Measurements from ENCODE around the gene SNRNP25. TPM values are rescaled to one million over a fixed set of nuclear protein-coding genes. Genes with fewer than 3 reads are reported as not detected.
A peak's percentile ranks its signal among the peaks of the same experiment; 100 is the strongest.

SNRNP25 gene
- total RNA-seq, 2 donors from 2014 or later = 22.9 to 40.8 TPM

GRCh38 chr16:100989-101388 lies 47.4 kb downstream of the SNRNP25 start:
- Histone ChIP-seq H3K9me3 (no peaks in the 10 kb centered on the region), H3K27ac (no peak overlapping the region), H3K27me3 (replicated peaks; ENCODE audit: insufficient read depth) (no peaks in the 10 kb centered on the region), H3K36me3 (no peaks in the 10 kb centered on the region), H3K4me1 (replicated peaks) (no peaks in the 10 kb centered on the region), H3K4me3 (no peak overlapping the region)
- intact Hi-C loops (cut with DNase I) = no loop called here
- no peak for DNase-seq (ENCODE audit: low spot score)
- TF ChIP-seq POLR2A (IDR thresholded peaks at IDR 0.05) (no peak), POLR2AphosphoS5 (IDR thresholded peaks at IDR 0.05) (no peak)
- TF ChIP-seq, protein P1, sequence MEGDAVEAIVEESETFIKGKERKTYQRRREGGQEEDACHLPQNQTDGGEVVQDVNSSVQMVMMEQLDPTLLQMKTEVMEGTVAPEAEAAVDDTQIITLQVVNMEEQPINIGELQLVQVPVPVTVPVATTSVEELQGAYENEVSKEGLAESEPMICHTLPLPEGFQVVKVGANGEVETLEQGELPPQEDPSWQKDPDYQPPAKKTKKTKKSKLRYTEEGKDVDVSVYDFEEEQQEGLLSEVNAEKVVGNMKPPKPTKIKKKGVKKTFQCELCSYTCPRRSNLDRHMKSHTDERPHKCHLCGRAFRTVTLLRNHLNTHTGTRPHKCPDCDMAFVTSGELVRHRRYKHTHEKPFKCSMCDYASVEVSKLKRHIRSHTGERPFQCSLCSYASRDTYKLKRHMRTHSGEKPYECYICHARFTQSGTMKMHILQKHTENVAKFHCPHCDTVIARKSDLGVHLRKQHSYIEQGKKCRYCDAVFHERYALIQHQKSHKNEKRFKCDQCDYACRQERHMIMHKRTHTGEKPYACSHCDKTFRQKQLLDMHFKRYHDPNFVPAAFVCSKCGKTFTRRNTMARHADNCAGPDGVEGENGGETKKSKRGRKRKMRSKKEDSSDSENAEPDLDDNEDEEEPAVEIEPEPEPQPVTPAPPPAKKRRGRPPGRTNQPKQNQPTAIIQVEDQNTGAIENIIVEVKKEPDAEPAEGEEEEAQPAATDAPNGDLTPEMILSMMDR (IDR thresholded peaks at IDR 0.05) = no peak
- WGBS = 74% methylated on average over 5 of the region's 5 CpGs

DNA sequence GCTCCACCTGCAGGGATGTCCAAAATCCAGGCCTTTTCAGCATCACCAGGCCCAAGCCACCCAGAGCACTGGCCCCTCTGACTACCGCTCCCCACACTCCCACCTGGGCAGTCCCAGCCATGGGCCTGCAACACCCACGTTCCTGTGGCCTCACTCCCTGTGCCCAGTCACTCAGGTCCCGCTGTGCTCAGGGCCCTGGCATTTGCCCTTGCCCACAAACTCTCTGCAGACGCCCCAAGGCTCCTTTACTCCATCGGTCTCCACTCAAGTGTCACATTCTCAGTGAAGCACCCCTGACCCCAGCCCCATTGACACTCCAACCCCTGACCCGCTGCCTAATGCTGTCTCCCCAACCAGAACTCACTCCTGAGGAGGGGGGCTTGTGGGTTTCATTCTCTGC lies 48.0 kb downstream of the SNRNP25 start:
- Histone ChIP-seq H3K4me3 (no peak overlapping the region), H3K36me3 (no peaks in the 10 kb centered on the region), H3K27me3 (replicated peaks; ENCODE audit: insufficient read depth) (no peaks in the 10 kb centered on the region), H3K9me3 (no peaks in the 10 kb centered on the region), H3K4me1 (replicated peaks) (no peaks in the 10 kb centered on the region), H3K27ac (peak overlapping the region; percentile 19 to 30)
- intact Hi-C loops (cut with DNase I) = no loop called here
- TF ChIP-seq, protein P1 (IDR thresholded peaks at IDR 0.05) = no peak
- no peak for TF ChIP-seq POLR2A (IDR thresholded peaks at IDR 0.05)
- TF ChIP-seq POLR2AphosphoS5 (IDR thresholded peaks at IDR 0.05) = no peak
- no peak for DNase-seq (ENCODE audit: low spot score)
- 87% methylated on average over 6 of the region's 6 CpGs for WGBS

DNA sequence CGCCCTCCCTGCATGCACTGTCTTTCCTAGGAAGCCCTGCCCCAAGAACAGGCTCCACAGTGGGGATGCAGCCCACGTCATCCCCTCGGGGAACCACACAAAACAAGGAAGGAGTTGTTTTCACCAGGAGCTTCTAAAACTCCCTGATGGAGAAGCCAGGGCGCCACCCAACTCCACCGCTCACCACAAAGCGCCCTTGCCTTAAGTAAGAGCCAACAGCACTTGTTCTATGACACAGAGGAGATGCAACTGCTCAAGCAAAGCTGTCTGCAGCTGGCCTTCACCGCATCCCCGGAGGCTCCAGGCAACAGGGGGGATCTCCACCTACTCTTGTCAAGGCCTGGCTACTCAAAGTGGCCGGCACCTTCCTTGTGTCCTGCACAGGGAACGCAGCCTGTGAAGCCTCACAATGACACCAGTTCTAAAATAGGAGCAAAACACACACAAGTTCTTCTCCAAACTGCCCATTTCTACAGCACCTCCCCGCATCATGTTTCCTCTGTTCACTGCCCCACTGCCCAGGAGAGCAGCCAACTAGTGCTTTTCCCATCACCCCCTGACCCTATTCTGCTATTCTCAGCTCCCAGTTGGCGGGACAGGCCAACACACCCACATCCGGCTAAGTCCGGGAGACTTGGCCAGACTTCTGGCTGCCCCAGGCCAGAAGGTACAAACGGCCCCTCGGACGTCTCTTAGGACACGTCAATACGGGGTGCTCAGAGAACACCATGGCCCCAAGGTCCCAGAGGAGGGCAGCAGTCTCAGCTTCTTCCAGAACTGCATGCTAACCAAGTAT lies 48.6 kb downstream of the SNRNP25 start:
- TF ChIP-seq, protein P1 (IDR thresholded peaks at IDR 0.05) = no peak
- TF ChIP-seq POLR2A (IDR thresholded peaks at IDR 0.05) (no peak), POLR2AphosphoS5 (IDR thresholded peaks at IDR 0.05) (peak; percentile 37)

DNA sequence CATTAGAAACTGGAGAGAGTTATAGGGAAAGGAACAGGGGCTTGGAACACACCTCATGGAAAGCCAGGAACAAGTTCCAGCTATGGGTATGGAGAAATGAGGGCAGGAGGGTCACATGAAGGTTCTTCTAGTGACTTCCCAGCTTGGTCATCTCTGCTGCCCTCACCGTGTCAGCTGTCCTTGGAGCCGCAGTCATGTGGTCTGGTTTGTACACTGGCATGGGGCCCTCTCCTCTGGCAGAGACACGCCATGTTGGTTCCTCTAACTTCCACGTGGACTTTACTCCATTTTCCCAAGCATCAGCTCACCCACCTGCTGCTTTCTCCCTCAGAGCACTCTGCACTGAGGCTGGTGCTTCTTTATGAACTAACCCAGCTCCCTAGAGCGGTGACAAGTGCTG lies 50.7 kb downstream of the SNRNP25 start:
- H3K4me1 ChIP-seq (replicated peaks) = no peaks in the 10 kb centered on the region
- DNase-seq (ENCODE audit: low spot score) = no peak
- intact Hi-C loops (cut with DNase I) = no loop called here
- H3K36me3 ChIP-seq = peaks cover 0 to 3% of the 10 kb centered on the region in 2 donors
- no peak overlapping the region for H3K4me3 ChIP-seq
- TF ChIP-seq POLR2AphosphoS5 (IDR thresholded peaks at IDR 0.05) (no peak), POLR2A (IDR thresholded peaks at IDR 0.05) (no peak)
- TF ChIP-seq, protein P1 (IDR thresholded peaks at IDR 0.05) = no peak
- WGBS = 92% methylated on average over 5 of the region's 5 CpGs
- H3K27me3 ChIP-seq (replicated peaks; ENCODE audit: insufficient read depth) = no peaks in the 10 kb centered on the region
- H3K27ac ChIP-seq = no peak overlapping the region
- H3K9me3 ChIP-seq = no peaks in the 10 kb centered on the region

More for the DNA sequence above, 48.6 kb downstream of the SNRNP25 start:
- DNase-seq (ENCODE audit: low spot score) = no peak
- Histone ChIP-seq H3K27ac (peak overlapping the region; percentile 19 to 30), H3K4me3 (no peak overlapping the region), H3K27me3 (replicated peaks; ENCODE audit: insufficient read depth) (no peaks in the 10 kb centered on the region), H3K4me1 (replicated peaks) (no peaks in the 10 kb centered on the region), H3K36me3 (no peaks in the 10 kb centered on the region), H3K9me3 (no peaks in the 10 kb centered on the region)
- intact Hi-C loops (cut with DNase I) = no loop called here
- 51% methylated on average over 19 of the region's 19 CpGs for WGBS

GRCh38 chr16:104928-105327 lies 51.3 kb downstream of the SNRNP25 start:
- H3K4me1 ChIP-seq (replicated peaks) = no peaks in the 10 kb centered on the region
- TF ChIP-seq POLR2AphosphoS5 (IDR thresholded peaks at IDR 0.05) = no peak
- H3K27me3 ChIP-seq (replicated peaks; ENCODE audit: insufficient read depth) = no peaks in the 10 kb centered on the region
- intact Hi-C loops (cut with DNase I) = loop anchor here (5.0 kb wide), 2 partner anchors 72 to 257 kb away; partner anchors contain the start of gene HBA1
- peaks cover 0 to 3% of the 10 kb centered on the region in 2 donors for H3K36me3 ChIP-seq
- H3K9me3 ChIP-seq = no peaks in the 10 kb centered on the region
- no peak for DNase-seq (ENCODE audit: low spot score)
- 70% methylated on average over 3 of the region's 3 CpGs for WGBS
- no peak overlapping the region for H3K27ac ChIP-seq
- H3K4me3 ChIP-seq = no peak overlapping the region
